HCEC 1CT (cell line): ENCODE data around the gene SKOR2.

Experiments
- DNase-seq: peaks from one replicate; pipeline ENCODE4 v3.0.0-alpha.2; 2017

The SKOR2 gene

GRCh38 chr18:47260120-47260923 lies 8.9 kb upstream of the SKOR2 start:
- DNase-seq: no peak

DNA sequence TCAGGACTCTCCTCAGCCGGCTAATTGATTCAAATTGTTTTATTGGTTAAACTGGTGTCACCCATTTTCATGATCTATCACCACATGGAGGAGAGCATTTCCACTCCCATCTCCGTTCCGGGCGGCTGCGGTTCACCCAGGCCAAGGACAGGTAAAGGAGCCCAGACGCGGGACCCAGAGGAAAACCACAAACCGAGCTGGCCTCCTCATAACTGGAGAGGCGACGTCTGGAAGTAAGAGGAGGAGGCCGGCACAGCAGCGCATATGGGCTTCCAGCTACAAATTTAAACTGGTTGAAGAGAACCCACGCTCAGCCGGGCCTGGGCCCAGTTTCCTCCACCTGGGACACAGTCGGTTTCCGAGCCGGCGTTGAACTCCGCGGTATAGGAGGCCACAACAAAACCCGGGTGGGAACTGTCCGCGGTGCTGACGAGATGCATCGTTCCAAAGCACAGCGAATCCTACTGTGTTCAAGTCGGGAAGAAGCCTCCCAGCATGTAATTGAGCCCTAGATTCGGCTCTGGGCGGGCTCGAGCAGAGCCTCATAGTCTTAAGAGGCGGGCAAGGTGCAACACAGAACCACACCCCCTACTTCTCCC lies 3.0 kb upstream of the SKOR2 start:
- no peak for DNase-seq

DNA sequence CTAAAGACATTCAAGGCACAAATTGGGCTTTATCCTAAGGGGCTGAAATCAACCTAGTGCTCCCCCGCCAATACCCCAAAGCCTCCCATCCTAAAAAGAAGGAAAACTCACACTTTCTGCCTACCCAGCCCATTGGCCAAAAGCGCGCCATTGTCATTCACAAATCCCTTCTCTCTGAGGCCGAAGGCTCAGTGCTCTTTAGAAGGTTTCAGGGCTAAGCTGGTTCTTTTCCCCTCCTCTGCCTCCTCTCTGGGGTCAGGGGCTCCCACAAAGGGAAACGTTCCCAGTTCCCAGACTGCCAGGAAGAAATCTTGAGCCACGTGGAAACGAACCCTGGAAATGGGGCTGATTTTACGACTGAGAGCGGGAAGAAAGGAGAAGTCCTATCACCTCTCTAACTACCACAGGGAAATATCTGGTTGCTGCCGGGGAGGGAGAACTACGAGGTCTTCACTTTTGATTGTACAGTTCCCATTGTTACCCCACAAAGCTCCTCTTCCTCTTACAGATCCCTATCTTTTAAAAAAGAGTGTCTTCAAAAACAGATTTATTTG lies 1.7 kb upstream of the SKOR2 start:
- no peak for DNase-seq

GRCh38 chr18:47250391-47251046 lies 941 bp downstream of the SKOR2 start:
- DNase-seq: no peak

- DNase-seq: no peak
Observed at GRCh38 chr18:47249314-47249981, 2.0 kb downstream of the SKOR2 start.

DNA sequence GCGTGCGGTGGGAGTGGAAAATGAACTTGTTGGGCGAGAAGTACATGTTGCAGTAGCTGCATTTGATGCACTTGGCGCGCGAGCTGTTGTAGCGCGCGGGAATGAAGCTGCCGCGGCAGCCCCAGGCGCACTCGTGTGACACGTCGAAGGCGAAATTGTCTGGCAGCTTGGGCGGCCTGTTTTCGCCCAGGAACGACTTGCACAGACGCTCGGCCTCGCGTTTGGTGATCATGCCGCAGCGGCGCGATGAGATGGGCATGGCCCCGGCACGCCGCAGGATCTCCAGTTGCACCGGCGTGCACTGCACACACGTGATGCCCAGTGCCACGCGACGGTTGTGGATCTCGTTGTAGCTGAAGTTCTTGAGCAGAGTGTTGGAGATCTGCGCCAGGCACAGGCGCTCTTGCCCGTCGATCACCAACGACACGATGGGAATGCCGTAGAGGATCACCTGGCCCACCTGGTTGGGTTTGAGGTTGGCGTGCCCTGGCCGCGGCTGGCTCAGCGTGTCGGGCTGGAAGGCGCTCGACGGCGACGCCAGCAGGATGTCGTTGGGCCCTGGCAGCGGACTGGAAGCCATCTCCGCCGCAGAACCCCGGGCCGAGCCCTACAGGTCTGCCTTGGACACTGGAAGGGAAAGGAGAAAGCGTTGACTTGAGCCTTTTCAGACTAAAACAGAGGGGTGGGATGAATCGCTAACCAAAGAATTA lies 2.7 kb downstream of the SKOR2 start:
- DNase-seq: no peak

DNA sequence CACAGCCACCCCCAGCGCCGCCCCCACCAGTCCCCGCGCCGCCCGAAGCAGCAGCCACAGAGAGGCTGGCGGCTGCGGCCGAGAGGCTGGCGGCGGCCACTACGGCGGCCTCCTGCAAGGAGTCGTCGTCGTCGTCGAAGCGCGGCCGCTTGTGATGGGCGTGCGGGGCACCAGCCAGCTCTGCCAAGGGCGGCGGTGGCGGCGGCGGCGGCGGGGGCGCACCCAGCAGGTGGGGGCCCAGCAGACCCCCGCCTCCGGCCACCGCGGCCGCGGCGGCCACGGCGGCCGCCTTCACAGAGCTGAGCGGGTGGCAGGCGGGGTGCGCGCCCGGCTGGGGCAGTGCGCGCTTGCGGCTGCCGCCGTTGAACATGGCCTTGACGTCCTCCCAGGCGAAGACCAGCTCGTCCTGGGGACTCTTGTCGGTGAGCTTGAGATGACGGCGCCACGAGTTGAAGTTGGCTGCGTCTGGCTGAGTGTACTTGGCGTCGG lies 3.3 kb downstream of the SKOR2 start:
- no peak for DNase-seq

DNA sequence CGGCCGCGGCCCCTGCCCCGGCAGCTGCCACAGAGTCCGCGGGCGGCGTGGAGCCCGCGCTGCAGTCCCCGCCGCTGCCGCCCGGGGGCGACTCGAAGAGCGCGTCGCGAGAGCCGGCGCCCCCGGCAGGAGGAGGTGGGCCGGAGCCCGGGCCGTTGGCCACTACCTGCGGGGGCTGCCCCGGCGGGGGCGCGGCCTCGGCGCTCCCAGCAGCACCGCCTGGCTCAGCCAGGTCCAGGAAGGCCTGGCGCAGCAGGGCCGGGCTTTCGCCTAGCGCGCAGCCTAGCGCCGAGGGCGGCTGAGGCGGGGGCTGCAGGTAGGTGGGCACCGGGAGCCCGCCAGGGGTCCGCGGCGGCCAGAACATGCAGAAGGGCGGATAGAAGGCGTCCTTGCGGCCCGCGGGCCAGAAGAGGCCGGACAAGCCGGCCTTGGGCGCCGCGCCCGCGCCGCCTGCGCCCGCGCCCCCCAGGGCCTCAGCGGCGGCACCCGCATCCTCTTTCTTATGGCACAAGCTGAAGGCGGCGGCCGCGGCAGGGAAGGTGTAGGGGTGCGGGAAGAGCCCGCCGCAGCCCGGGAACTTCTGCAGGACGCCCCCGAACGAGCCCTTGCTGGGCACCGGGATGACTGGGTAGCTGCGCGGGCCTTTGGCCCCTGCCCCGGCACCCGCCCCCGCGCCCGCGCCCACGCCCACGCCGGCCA lies 3.9 kb downstream of the SKOR2 start:
- DNase-seq: no peak

- no peak for DNase-seq
Observed at GRCh38 chr18:47247036-47247415, 4.4 kb downstream of the SKOR2 start.

- no peak for DNase-seq
Observed at GRCh38 chr18:47246027-47246971, 5.2 kb downstream of the SKOR2 start.

DNA sequence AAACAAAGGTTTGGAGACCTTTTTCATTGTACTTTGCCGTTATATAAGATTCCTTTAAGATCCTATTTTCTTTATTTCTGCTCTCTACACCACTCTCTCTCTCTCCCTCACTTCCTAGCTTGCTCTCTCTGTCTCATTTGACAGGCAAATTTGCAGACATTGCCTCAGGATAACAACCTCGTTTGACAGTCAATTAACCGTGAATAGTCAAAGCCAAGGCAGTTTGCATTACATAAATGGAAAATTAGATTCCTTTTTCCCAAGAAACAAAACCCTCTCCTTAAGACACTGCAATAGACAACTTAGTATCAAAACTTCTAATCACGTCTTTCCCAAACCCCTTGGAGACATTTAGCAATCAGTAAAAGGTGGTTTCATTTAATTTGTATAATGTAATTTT lies 7.4 kb downstream of the SKOR2 start:
- DNase-seq: no peak

DNA sequence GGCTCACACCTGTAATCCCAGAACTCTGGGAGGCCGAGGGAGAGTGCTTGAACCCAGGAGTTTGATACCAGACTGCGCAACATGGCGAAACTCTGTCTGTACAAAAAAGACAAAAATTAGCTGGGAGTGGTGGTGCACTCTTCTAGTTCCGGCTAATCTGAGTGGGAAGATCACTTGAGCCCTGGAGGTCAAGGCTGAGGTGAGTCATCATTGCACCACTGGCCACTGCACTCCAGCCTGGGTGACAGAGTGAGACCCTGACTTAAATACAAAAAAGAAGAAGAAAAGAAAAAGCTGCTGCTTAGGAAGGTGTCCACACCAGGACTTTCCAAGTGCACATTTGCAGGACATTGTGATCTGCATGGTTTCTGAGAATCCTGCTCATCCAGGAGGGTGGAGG lies 16.4 kb downstream of the SKOR2 start:
- no peak for DNase-seq

GRCh38 chr18:47226660-47227059 lies 24.8 kb downstream of the SKOR2 start:
- DNase-seq: no peak

DNA sequence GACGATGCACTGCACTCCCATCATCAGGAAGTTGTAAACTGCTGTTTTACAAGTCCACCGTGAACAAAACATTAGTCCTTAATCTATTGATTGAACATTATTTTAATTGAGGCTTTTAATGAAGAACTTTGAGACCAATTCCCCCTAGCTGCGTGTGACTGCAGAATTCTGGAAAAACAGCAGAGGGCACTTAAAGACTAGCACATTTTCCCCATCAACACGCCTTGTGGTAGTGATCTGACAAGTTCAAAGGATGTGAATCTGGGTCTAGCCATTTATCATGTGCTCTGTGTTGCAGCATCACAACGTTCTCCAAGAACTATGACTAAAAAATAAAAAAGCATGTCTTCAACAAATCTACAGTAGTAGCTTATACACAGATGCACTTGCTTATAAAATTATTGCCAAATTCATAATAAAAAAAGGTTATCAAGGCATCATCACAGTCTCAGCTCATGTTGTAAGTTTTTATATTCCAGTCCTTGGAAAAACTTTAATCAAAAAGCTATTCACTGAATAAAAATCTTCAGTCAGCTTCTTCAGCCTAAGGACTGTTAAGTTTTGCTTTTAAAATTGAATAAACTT lies 35.8 kb downstream of the SKOR2 start:
- peak; percentile 74 for DNase-seq

DNA sequence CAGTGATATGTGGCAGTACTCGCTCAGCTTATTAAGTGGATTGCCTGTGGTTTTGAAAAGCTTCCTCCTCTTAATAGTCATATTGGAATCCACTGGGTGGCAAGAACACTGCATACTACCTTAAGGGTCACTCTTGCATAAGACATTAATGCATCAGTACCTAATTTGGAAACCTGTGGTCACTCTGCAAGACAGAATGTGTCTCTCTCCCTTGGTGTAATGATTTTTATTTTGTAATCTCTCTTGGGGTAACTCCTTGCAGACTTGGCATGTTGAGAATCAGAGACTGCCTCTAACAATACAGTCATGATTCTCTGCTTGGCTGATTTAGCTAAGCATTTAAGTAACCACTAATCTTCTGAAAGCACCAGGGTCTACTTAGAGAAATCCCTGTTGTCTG lies 42.3 kb downstream of the SKOR2 start:
- no peak for DNase-seq

DNA sequence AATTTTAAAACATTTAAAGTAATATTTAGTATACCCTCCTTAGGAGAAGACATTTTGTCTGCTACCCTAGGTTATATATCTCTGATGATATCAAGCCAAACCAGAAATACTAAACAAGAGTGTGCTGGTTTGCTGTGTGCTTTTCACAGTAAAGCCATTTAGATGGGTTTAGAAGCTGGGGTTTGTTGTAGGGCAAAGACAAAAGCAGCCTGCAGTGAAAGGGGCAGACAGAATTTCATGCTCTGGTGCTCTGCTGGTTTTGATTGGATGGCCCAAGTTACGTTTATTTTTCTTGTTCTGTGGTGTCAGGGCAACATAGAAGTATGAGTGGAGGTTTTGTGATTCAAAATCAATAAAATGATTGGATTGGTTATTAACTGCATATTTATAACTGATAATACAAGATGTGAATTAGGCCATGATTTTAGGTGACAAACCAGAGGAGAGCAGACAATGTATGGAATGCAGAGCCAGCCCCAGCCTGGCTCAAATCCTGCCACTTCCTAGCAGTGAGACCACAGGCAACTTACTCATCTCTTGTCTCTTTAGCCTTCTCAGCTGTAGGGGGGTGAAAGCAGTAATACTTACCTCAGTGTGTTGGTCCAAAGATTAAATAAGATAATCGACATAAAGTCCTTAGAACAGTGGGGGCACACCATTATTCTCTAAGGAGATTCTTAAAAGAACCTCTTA lies 44.4 kb downstream of the SKOR2 start:
- no peak for DNase-seq

DNA sequence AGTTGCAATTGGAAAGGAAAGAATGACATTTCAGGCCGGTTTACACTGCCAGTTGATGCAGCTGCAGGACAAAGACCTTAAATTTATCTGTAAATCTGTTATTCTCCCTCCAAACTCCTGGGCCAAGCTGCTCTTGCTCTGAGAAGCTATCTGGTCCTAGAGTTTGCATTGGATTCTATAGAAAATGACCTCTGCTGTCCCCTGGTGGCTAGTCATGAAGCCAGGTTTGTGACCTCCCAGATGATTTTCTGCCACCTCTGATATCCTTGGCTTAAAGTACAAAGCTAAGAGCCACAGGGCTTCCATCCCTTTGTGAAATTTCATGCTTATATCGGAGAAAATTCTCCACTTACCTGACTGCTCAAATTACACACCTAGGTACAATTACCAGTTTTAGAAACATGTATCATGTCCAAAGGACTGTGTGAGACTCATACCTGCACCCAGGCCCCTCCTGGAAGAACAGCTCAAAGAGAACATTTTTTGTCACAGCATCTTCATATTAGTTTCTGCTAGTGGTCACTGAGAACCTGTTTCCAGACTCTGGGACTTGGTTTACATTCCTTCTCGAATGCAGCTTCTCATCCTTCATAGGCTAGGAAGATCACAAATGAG lies 46.4 kb downstream of the SKOR2 start:
- DNase-seq: peak; percentile 30

DNA sequence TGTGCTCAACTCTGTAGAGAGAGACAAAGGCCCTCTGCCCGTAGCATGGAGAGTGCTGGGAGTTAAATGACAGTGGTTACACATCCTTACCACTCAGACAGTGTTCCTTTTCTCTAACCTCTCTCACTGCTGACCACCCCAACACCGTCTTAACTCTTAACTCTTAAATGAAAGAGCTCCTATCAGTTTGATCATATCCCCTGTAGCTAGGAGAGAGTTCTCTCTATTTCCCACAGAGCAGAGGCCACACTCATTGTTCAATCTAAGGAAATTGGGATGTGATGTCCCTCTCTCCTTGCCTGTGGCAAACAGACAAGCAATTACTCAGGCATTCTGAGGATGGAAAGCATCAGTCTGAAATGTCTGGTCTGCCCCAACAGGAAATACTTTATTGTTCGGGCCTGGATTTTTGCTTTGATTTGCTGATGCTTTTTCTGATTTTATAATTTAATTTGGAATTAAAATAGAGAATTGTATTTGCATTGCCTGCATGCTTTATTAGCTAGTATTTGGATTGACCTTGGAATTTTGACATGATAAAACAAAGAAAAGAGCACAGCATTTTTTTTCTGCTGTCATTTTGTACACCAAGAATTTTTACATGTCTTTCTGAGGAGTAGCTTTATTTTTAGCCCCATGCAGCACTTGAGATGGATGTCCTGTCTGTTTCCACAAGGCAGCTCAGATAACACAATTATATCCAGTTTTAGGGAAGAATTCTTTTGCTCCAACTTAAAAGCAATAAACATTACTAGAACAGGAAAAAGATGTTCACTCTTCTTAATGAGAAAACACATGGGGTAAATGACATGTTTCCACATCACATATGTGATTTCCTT lies 47.6 kb downstream of the SKOR2 start:
- no peak for DNase-seq
